ENCODE data around the gene SRSF9.

SRSF9 gene

DNA sequence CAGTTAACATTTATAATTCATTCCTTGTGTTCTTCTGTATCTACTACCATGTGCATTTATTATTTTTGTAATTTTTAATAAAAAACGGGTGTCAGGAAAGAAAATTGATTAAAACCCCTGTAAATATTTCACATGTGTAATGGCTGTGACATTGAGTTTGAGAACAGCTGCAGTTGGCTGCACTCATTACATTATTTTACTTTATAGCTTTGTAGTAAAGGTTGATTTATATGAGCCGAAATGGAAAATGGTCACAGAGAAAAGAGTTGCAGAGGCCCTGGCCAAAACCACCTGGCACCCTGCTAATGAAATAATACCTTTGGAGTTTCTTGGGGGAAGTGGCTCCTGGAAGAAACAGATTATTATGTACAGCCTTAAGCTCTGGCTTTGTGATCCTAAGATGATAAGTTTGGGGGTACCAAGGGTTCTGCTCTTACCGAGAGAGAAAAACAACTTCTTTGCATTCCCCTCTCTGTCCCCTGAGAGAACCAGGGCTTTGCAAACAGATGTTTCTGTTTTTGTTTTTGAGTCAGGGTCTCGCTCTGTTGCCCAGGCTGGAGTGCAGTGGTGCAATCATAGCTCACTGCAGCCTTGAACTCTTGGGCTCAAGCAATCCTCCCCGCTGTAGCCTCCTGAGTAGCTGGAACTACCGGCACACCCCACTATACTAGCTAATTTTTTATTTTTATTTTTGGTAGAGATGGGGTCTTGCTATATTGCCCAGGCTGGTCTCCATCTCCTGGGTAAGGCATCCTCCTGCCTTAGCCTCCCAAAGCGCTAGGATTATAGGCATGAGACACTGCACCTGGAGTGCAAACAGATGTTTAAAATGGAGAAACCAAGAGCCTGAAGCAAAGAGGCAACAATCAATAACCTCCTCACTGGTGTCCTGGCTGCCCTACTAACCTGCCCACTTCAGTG is 16.7 kb upstream of the SRSF9 start:
- TF ChIP-seq YY1 (IDR thresholded peaks at IDR 0.05; ENCODE audit: low read depth): no peak
- TF ChIP-seq, protein P1, sequence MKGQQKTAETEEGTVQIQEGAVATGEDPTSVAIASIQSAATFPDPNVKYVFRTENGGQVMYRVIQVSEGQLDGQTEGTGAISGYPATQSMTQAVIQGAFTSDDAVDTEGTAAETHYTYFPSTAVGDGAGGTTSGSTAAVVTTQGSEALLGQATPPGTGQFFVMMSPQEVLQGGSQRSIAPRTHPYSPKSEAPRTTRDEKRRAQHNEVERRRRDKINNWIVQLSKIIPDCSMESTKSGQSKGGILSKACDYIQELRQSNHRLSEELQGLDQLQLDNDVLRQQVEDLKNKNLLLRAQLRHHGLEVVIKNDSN (IDR thresholded peaks at IDR 0.05): no peak
- TF ChIP-seq, protein P2, sequence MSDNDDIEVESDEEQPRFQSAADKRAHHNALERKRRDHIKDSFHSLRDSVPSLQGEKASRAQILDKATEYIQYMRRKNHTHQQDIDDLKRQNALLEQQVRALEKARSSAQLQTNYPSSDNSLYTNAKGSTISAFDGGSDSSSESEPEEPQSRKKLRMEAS (IDR thresholded peaks at IDR 0.05): no peak
- TF ChIP-seq NFIC (IDR thresholded peaks at IDR 0.05): no peak
- TF ChIP-seq FOXM1 (IDR thresholded peaks at IDR 0.05; ENCODE audit: borderline replicate concordance, low read depth): no peak
- TF ChIP-seq TCF12 (IDR thresholded peaks at IDR 0.05; ENCODE audit: low read depth): no peak
- no peak for TF ChIP-seq TAF1 (IDR thresholded peaks at IDR 0.05; ENCODE audit: low read depth)
- no peak for TF ChIP-seq ZBTB7A (IDR thresholded peaks at IDR 0.05; ENCODE audit: low read depth)
- no peak for TF ChIP-seq TEAD4 (IDR thresholded peaks at IDR 0.05)
- no peak for TF ChIP-seq CEBPB (IDR thresholded peaks at IDR 0.05)

DNA sequence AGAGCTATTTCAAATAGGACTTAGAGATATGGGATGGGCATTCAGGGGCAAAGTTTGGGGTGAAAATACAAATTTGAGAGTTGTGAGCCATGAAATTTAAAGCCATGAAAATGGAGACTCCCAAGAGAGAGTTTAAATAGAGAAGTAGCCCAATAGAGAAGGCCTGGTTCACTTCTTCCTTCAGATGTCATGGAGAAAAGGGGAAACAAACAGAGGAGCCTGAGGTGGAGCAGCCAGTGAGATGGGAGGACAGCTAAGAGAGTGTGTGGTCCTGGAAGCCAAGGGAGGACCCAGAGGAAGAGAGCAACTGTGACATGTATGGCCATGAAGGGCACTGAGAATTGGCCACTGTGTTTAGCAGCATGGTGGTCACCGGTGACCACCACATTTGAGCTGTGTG is 14.1 kb upstream of the SRSF9 start:
- TF ChIP-seq, protein P2 (IDR thresholded peaks at IDR 0.05): no peak
- no peak for TF ChIP-seq CEBPB (IDR thresholded peaks at IDR 0.05)
- TF ChIP-seq TAF1 (IDR thresholded peaks at IDR 0.05; ENCODE audit: low read depth): no peak
- no peak for TF ChIP-seq EGR1 (IDR thresholded peaks at IDR 0.05)
- no peak for TF ChIP-seq EP300 (IDR thresholded peaks at IDR 0.05; ENCODE audit: borderline replicate concordance)
- TF ChIP-seq, protein P3, sequence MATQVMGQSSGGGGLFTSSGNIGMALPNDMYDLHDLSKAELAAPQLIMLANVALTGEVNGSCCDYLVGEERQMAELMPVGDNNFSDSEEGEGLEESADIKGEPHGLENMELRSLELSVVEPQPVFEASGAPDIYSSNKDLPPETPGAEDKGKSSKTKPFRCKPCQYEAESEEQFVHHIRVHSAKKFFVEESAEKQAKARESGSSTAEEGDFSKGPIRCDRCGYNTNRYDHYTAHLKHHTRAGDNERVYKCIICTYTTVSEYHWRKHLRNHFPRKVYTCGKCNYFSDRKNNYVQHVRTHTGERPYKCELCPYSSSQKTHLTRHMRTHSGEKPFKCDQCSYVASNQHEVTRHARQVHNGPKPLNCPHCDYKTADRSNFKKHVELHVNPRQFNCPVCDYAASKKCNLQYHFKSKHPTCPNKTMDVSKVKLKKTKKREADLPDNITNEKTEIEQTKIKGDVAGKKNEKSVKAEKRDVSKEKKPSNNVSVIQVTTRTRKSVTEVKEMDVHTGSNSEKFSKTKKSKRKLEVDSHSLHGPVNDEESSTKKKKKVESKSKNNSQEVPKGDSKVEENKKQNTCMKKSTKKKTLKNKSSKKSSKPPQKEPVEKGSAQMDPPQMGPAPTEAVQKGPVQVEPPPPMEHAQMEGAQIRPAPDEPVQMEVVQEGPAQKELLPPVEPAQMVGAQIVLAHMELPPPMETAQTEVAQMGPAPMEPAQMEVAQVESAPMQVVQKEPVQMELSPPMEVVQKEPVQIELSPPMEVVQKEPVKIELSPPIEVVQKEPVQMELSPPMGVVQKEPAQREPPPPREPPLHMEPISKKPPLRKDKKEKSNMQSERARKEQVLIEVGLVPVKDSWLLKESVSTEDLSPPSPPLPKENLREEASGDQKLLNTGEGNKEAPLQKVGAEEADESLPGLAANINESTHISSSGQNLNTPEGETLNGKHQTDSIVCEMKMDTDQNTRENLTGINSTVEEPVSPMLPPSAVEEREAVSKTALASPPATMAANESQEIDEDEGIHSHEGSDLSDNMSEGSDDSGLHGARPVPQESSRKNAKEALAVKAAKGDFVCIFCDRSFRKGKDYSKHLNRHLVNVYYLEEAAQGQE (IDR thresholded peaks at IDR 0.05; ENCODE audit: low read depth): no peak
- TF ChIP-seq YY1 (IDR thresholded peaks at IDR 0.05; ENCODE audit: low read depth): no peak
- TF ChIP-seq RAD21 (IDR thresholded peaks at IDR 0.05; ENCODE audit: low read depth): no peak

DNA sequence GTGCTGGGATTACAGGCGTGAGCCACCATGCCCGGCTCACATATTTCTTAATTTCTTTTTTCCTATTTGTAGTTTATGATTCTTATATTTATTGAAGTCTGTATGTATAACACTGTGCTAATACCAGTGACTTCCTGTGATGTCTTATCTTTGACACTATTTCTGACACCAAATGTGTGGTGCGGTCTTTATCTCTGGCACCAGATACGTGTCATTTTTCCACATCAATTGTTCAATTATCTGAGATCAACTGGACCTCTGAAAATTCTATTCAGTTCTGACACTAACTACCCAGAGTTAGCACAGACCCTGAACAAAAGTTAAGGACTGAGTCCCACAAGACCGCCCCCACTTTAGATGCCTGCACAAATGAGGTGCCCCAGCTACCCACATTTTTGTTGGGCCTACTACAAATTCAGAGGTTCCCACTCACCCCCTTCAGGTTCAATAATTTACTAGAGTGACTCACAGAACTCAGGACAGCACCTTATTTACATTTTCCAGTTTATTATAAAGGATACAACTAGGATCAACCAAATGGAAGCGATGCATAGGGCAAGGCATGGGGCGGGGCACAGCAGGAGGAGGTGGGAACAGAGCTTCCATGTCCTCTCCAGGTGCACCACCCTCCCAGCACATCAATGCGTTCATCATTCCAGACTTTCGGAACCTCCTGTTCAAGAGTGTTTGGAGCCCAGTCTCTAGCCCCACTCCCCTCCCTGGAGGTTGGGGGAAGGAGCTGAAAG is 11.6 kb upstream of the SRSF9 start:
- TF ChIP-seq YY1 (IDR thresholded peaks at IDR 0.05; ENCODE audit: low read depth): no peak
- TF ChIP-seq TCF12 (IDR thresholded peaks at IDR 0.05; ENCODE audit: low read depth): no peak
- no peak for TF ChIP-seq FOXM1 (IDR thresholded peaks at IDR 0.05; ENCODE audit: borderline replicate concordance, low read depth)

DNA sequence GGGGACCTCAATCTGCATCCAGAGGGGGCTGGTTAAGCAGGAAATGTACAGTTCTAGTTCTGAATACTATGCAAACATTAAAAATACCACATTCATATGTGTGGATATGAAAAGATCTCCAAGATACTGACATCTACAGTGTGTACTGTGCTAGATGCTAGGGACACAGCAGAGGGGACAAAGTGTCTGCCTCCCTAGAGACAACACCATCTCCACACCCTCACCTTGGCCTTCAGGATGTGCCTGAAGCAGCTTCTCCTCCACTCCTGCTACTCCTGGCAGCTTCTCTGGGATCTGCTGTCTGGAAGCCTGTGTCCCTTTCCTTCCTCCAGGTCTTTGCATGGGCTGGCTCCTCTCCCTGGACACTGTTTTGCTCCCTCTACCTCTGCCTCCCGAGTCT is 10.7 kb upstream of the SRSF9 start:
- TF ChIP-seq, protein P2 (IDR thresholded peaks at IDR 0.05): no peak
- TF ChIP-seq FOXM1 (IDR thresholded peaks at IDR 0.05; ENCODE audit: borderline replicate concordance, low read depth): no peak
- TF ChIP-seq NFIC (IDR thresholded peaks at IDR 0.05): no peak
- TF ChIP-seq EGR1 (IDR thresholded peaks at IDR 0.05): no peak
- no peak for TF ChIP-seq RAD21 (IDR thresholded peaks at IDR 0.05; ENCODE audit: low read depth)
- no peak for TF ChIP-seq EP300 (IDR thresholded peaks at IDR 0.05; ENCODE audit: borderline replicate concordance)
- TF ChIP-seq TAF1 (IDR thresholded peaks at IDR 0.05; ENCODE audit: low read depth): no peak
- no peak for TF ChIP-seq TEAD4 (IDR thresholded peaks at IDR 0.05)
- TF ChIP-seq CREB1 (IDR thresholded peaks at IDR 0.05; ENCODE audit: low read depth): no peak
- TF ChIP-seq YY1 (IDR thresholded peaks at IDR 0.05; ENCODE audit: low read depth): no peak
- no peak for TF ChIP-seq TCF12 (IDR thresholded peaks at IDR 0.05; ENCODE audit: low read depth)
- TF ChIP-seq, protein P1 (IDR thresholded peaks at IDR 0.05): no peak
- no peak for TF ChIP-seq CEBPB (IDR thresholded peaks at IDR 0.05)
- TF ChIP-seq, protein P3 (IDR thresholded peaks at IDR 0.05; ENCODE audit: low read depth): no peak
- no peak for TF ChIP-seq ZBTB7A (IDR thresholded peaks at IDR 0.05; ENCODE audit: low read depth)

DNA sequence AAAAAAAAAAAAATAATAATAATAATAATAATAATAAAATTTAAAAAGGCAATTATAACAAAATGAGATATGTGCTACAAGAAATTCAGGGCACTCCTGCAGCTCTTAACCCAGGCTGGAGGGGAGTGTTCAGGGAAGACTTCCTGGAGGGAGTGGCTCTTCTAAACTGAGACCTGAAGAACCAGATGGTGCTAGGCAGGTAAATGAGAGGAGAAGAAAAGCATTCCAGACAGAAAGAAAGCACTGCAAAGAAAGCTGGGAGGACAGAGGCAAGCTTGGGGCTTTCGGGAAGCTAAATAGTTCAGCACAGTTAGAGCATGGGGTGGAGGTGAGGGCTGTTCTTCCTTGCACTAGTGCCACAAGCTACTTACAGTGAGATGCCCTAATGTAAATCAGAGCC is 9.9 kb upstream of the SRSF9 start:
- TF ChIP-seq NFIC (IDR thresholded peaks at IDR 0.05) (no peak), EP300 (IDR thresholded peaks at IDR 0.05; ENCODE audit: borderline replicate concordance) (no peak), RAD21 (IDR thresholded peaks at IDR 0.05; ENCODE audit: low read depth) (no peak), EGR1 (IDR thresholded peaks at IDR 0.05) (no peak), YY1 (IDR thresholded peaks at IDR 0.05; ENCODE audit: low read depth) (no peak), CREB1 (IDR thresholded peaks at IDR 0.05; ENCODE audit: low read depth) (no peak), TCF12 (IDR thresholded peaks at IDR 0.05; ENCODE audit: low read depth) (no peak), ZBTB7A (IDR thresholded peaks at IDR 0.05; ENCODE audit: low read depth) (no peak), CEBPB (IDR thresholded peaks at IDR 0.05) (no peak), FOXM1 (IDR thresholded peaks at IDR 0.05; ENCODE audit: borderline replicate concordance, low read depth) (no peak), TEAD4 (IDR thresholded peaks at IDR 0.05) (no peak), TAF1 (IDR thresholded peaks at IDR 0.05; ENCODE audit: low read depth) (no peak)
- TF ChIP-seq, protein P2 (IDR thresholded peaks at IDR 0.05): no peak
- TF ChIP-seq, protein P3 (IDR thresholded peaks at IDR 0.05; ENCODE audit: low read depth): no peak
- TF ChIP-seq, protein P1 (IDR thresholded peaks at IDR 0.05): no peak
